ENCODE data around the gene PDGFC. TPM values are rescaled to one million over a fixed set of nuclear protein-coding genes. Genes with fewer than 3 reads are reported as not detected.

Gene PDGFC
- total RNA-seq, 1 experiment from 2014 or later: 9.8 TPM

GRCh38 chr4:156751486-156751885 lies 220.1 kb downstream of the PDGFC start:
- peak overlapping the region; percentile 54 for H3K27ac ChIP-seq (ENCODE audit: low read depth, low read length)

GRCh38 chr4:156749426-156750403 lies 221.9 kb downstream of the PDGFC start:
- Histone ChIP-seq H3K27me3 (ENCODE audit: insufficient read depth, low read length) (no peaks in the 10 kb centered on the region), H3K9ac (ENCODE audit: low read length) (no peak overlapping the region), H3K36me3 (ENCODE audit: control insufficient read depth in 1 of 2, insufficient read depth in 2 of 2, low read length in 2 of 2) (no peaks in the 10 kb centered on the region), H2AFZ (ENCODE audit: low read depth, low read length, poor library complexity, severe bottlenecking) (no peak overlapping the region), H3K9me2 (ENCODE audit: insufficient read depth) (no peaks in the 10 kb centered on the region), H3K4me3 (replicated peaks in 1 of 2; ENCODE audit: low read depth in 1 of 2, low read length in 2 of 2) (no peak overlapping the region), H3K4me1 (ENCODE audit: control insufficient read depth in 1 of 2, insufficient read depth in 2 of 2, low read length in 2 of 2) (peaks cover 0 to 7% of the 10 kb centered on the region in 2 experiments; a peak in 2 of 4 replicates), H3K4me2 (ENCODE audit: low read length) (no peak overlapping the region), H3K79me2 (ENCODE audit: insufficient read depth, low read length) (no peaks in the 10 kb centered on the region), H3K9me3 (ENCODE audit: control insufficient read depth in 1 of 2, insufficient read depth in 1 of 2, low read depth in 1 of 2, low read length in 2 of 2) (no peaks in the 10 kb centered on the region), H3K27ac (ENCODE audit: low read depth, low read length) (peak overlapping the region; percentile 54; the same call in 1 of the 2 replicates), H4K20me1 (ENCODE audit: insufficient read depth) (no peaks in the 10 kb centered on the region)
- intact Hi-C loops (cut with micrococcal nuclease): no loop called here
- RAD21 ChIA-PET (ENCODE audit: low non-redundant PET in 1 of 2, low total read pairs in 2 of 2, uncharacterized antibody in 2 of 2, unreplicated experiment in 2 of 2): no interaction called here
- BruUV-seq (replicated peaks): no TSS peak
- POLR2A ChIA-PET: interaction anchor here (0.6 kb wide), 1 partner anchor 159 kb away, joined by 3 read pairs; no protein-coding TSS in a partner anchor
- DNase-seq (ENCODE audit: low read depth, low spot score): no peak
- ATAC-seq: no peak
- CTCF ChIA-PET: no interaction called here
- TF ChIP-seq ZBTB33 (IDR thresholded peaks at IDR 0.05; ENCODE audit: extremely low read depth, insufficient replicate concordance, low read length) (no peak), TCF7L2 (IDR thresholded peaks at IDR 0.05; ENCODE audit: borderline replicate concordance, extremely low read depth, insufficient read depth, insufficient read length) (no peak), POLR2A (IDR thresholded peaks at IDR 0.05; ENCODE audit: borderline replicate concordance, extremely low read depth, insufficient read depth, insufficient read length) (no peak), ZFX (IDR thresholded peaks at IDR 0.05) (no peak), EGR1 (IDR thresholded peaks at IDR 0.05; ENCODE audit: low read depth) (no peak), POLR2AphosphoS5 (IDR thresholded peaks at IDR 0.05; ENCODE audit: low read depth, low read length) (no peak), CBX3 (IDR thresholded peaks at IDR 0.05; ENCODE audit: low read depth) (no peak), CEBPB (IDR thresholded peaks at IDR 0.05; ENCODE audit: low read depth) (no peak), SP1 (IDR thresholded peaks at IDR 0.05; ENCODE audit: low read depth) (no peak), SIN3A (IDR thresholded peaks at IDR 0.05; ENCODE audit: low read depth) (no peak), CTCF (IDR thresholded peaks at IDR 0.05 in 2 of 3, conservative IDR thresholded peaks at IDR 0.05 in 1 of 3; ENCODE audit: borderline replicate concordance in 1 of 3, insufficient read depth in 1 of 3, low read depth in 2 of 3, low read length in 2 of 3) (no peak), FOSL1 (IDR thresholded peaks at IDR 0.05; ENCODE audit: low read depth) (no peak)

More at GRCh38 chr4:156751486-156751885, 220.1 kb downstream of the PDGFC start:
- H3K4me3 ChIP-seq (replicated peaks in 1 of 2; ENCODE audit: low read depth in 1 of 2, low read length in 2 of 2): no peak overlapping the region
- H3K36me3 ChIP-seq (ENCODE audit: control insufficient read depth in 1 of 2, insufficient read depth in 2 of 2, low read length in 2 of 2): no peaks in the 10 kb centered on the region
- ChIA-PET CTCF (no interaction called here), POLR2A (no interaction called here), RAD21 (ENCODE audit: low non-redundant PET in 1 of 2, low total read pairs in 2 of 2, uncharacterized antibody in 2 of 2, unreplicated experiment in 2 of 2) (no interaction called here)
- no peaks in the 10 kb centered on the region for H3K79me2 ChIP-seq (ENCODE audit: insufficient read depth, low read length)
- DNase-seq (ENCODE audit: low read depth, low spot score): no peak
- no peak overlapping the region for H3K9ac ChIP-seq (ENCODE audit: low read length)
- no peak for TF ChIP-seq ZFX (IDR thresholded peaks at IDR 0.05)
- peak; percentile 7 for TF ChIP-seq TCF7L2 (IDR thresholded peaks at IDR 0.05; ENCODE audit: borderline replicate concordance, extremely low read depth, insufficient read depth, insufficient read length)
- no peak for TF ChIP-seq YY1 (IDR thresholded peaks at IDR 0.05; ENCODE audit: extremely low read depth, insufficient replicate concordance, low read depth, low read length)
- 0 out of 2 replicates have a peak, but pooled peaks have one; percentile 10 for TF ChIP-seq FOSL1 (IDR thresholded peaks at IDR 0.05; ENCODE audit: low read depth)
- TF ChIP-seq ATF3 (IDR thresholded peaks at IDR 0.05): no peak
- H3K9me2 ChIP-seq (ENCODE audit: insufficient read depth): no peaks in the 10 kb centered on the region
- no peak for ATAC-seq
- no peaks in the 10 kb centered on the region for H3K27me3 ChIP-seq (ENCODE audit: insufficient read depth, low read length)
- peaks cover 0 to 7% of the 10 kb centered on the region in 2 experiments; a peak in 2 of 4 replicates for H3K4me1 ChIP-seq (ENCODE audit: control insufficient read depth in 1 of 2, insufficient read depth in 2 of 2, low read length in 2 of 2)
- no peak overlapping the region for H2AFZ ChIP-seq (ENCODE audit: low read depth, low read length, poor library complexity, severe bottlenecking)
- no peak overlapping the region; the same call in 1 of the 2 replicates for H3K4me2 ChIP-seq (ENCODE audit: low read length)
- no peaks in the 10 kb centered on the region for H4K20me1 ChIP-seq (ENCODE audit: insufficient read depth)
- no peaks in the 10 kb centered on the region for H3K9me3 ChIP-seq (ENCODE audit: control insufficient read depth in 1 of 2, insufficient read depth in 1 of 2, low read depth in 1 of 2, low read length in 2 of 2)
- no TSS peak for BruUV-seq (replicated peaks)
- intact Hi-C loops (cut with micrococcal nuclease): no loop called here
